HL-60 (cell line): ENCODE measurements around the gene MYOZ2.

Source experiments
- DNase-seq, 2 experiments: peaks; one replicate each; pipeline ENCODE4 v3.0.0-alpha.2; 2010 to 2020; ENCODE audit warnings: low read depth in 1 of 2, low spot score in 1 of 2
- H3K27ac ChIP-seq: fragments of 250-450 bp; sonication (Bioruptor Pico); replicated peaks from 2 replicates; pipeline ENCODE4 v1.5.1; 2020; ENCODE audit warnings: mild to moderate bottlenecking, moderate library complexity
- H3K27me3 ChIP-seq: fragments of 250-450 bp; sonication (Bioruptor Pico); 2 replicates; pipeline ENCODE4 v1.5.1; 2021; ENCODE audit warnings: mild to moderate bottlenecking, moderate library complexity; ENCODE audit not compliant: insufficient read depth, poor library complexity, severe bottlenecking
- H3K4me3 ChIP-seq: replicated peaks from 2 replicates; pipeline ENCODE4 v1.5.1; 2011; ENCODE audit warnings: mild to moderate bottlenecking, control low read depth, low read length; ENCODE audit not compliant: insufficient read depth
- GABPA ChIP-seq: IDR thresholded peaks from 2 replicates; pipeline ENCODE4 v1.6.1; 2012; ENCODE audit warnings: low read depth
- POLR2AphosphoS5 ChIP-seq: IDR thresholded peaks from 2 replicates; pipeline ENCODE4 v1.6.1; 2012; ENCODE audit warnings: low read depth
- SPI1 ChIP-seq: IDR thresholded peaks from 2 replicates; pipeline ENCODE4 v1.6.1; 2012; ENCODE audit warnings: low read depth, mild to moderate bottlenecking, borderline replicate concordance
- TF ChIP-seq, protein P1 (sequence below): IDR thresholded peaks from one replicate; pipeline ENCODE4 v1.5.1; 2011; ENCODE audit warnings: low read length, control low read depth, inconsistent platforms; ENCODE audit not compliant: insufficient read depth
- TF ChIP-seq, protein P2 (sequence below): IDR thresholded peaks from 2 replicates; pipeline ENCODE4 v1.6.1; 2012; ENCODE audit warnings: low read depth; ENCODE audit not compliant: insufficient replicate concordance

Gene MYOZ2

DNA sequence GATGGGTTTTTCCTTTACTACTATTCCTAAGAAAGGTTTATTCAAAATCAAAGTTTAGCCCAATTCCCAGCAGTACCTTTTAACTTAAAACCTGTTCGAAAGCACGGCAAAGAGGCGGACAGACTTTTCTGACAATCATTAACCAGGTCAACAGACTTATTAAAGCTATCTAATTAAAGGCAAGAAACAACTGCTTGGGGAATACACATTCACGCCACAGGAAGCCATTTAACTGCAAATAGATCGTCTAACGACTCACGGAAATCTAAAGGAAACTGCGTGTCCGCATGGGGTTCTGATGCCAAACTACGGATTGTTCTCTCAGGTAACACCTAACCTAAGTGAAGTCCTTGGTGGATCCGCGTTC lies 76.2 kb downstream of the MYOZ2 start:
- TF ChIP-seq GABPA (no peak), SPI1 (no peak), POLR2AphosphoS5 (no peak)
- TF ChIP-seq, protein P1, sequence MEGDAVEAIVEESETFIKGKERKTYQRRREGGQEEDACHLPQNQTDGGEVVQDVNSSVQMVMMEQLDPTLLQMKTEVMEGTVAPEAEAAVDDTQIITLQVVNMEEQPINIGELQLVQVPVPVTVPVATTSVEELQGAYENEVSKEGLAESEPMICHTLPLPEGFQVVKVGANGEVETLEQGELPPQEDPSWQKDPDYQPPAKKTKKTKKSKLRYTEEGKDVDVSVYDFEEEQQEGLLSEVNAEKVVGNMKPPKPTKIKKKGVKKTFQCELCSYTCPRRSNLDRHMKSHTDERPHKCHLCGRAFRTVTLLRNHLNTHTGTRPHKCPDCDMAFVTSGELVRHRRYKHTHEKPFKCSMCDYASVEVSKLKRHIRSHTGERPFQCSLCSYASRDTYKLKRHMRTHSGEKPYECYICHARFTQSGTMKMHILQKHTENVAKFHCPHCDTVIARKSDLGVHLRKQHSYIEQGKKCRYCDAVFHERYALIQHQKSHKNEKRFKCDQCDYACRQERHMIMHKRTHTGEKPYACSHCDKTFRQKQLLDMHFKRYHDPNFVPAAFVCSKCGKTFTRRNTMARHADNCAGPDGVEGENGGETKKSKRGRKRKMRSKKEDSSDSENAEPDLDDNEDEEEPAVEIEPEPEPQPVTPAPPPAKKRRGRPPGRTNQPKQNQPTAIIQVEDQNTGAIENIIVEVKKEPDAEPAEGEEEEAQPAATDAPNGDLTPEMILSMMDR = no peak
- TF ChIP-seq, protein P2, sequence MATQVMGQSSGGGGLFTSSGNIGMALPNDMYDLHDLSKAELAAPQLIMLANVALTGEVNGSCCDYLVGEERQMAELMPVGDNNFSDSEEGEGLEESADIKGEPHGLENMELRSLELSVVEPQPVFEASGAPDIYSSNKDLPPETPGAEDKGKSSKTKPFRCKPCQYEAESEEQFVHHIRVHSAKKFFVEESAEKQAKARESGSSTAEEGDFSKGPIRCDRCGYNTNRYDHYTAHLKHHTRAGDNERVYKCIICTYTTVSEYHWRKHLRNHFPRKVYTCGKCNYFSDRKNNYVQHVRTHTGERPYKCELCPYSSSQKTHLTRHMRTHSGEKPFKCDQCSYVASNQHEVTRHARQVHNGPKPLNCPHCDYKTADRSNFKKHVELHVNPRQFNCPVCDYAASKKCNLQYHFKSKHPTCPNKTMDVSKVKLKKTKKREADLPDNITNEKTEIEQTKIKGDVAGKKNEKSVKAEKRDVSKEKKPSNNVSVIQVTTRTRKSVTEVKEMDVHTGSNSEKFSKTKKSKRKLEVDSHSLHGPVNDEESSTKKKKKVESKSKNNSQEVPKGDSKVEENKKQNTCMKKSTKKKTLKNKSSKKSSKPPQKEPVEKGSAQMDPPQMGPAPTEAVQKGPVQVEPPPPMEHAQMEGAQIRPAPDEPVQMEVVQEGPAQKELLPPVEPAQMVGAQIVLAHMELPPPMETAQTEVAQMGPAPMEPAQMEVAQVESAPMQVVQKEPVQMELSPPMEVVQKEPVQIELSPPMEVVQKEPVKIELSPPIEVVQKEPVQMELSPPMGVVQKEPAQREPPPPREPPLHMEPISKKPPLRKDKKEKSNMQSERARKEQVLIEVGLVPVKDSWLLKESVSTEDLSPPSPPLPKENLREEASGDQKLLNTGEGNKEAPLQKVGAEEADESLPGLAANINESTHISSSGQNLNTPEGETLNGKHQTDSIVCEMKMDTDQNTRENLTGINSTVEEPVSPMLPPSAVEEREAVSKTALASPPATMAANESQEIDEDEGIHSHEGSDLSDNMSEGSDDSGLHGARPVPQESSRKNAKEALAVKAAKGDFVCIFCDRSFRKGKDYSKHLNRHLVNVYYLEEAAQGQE = no peak
- Histone ChIP-seq H3K4me3 (peak overlapping the region; percentile 88), H3K27me3 (no peaks in the 10 kb centered on the region), H3K27ac (peak overlapping the region; percentile 22)
- DNase-seq = no peak

DNA sequence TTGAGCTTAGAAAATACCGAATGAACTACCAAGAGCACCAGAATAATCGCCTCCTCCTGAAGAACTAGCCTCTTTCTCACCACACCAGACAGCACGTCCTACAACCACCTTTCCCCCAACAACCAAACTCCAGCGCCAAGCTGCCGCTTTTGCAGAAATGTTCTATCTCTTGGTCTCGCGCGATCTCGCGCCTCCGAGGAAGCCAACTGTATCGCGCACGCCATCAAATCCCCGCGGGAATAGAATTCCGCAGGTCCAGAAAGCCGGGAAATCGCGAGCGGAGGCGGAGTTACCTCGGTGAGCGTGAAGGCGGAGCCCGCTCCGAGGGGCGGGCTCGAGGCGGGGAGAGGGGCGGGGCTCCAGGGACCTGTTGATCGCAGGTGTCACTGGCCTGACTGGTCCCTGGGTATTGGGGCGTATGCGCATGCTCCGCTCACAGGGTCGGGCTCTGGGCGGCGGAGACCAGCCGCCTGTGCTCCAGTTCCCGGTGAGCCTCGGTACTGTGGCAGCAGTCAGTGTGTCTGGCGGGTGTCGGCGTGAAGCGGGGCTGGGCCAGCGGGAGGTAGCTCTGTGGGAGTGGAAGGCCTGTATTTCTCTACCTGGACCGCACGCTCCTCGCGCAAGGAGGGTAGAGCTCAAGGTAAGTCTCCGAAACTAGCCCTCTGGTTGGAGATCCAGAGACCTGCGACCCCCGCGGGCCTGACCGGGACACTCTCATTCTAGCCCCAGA lies 76.8 kb downstream of the MYOZ2 start, which contains the start of gene USP53:
TSS of gene USP53 (plus strand) at position 480 of the 730 bp plus-strand sequence. CDS start 27,047 bp downstream, outside the sequence.
- no peak for TF ChIP-seq SPI1
- peak; percentile 85 for TF ChIP-seq POLR2AphosphoS5
- peak; percentile 69 to 93 for DNase-seq
- H3K27me3 ChIP-seq = no peaks in the 10 kb centered on the region
- H3K27ac ChIP-seq = peak within 1 kb of the TSS; percentile 22
- peak within 1 kb of the TSS; percentile 88 for H3K4me3 ChIP-seq

DNA sequence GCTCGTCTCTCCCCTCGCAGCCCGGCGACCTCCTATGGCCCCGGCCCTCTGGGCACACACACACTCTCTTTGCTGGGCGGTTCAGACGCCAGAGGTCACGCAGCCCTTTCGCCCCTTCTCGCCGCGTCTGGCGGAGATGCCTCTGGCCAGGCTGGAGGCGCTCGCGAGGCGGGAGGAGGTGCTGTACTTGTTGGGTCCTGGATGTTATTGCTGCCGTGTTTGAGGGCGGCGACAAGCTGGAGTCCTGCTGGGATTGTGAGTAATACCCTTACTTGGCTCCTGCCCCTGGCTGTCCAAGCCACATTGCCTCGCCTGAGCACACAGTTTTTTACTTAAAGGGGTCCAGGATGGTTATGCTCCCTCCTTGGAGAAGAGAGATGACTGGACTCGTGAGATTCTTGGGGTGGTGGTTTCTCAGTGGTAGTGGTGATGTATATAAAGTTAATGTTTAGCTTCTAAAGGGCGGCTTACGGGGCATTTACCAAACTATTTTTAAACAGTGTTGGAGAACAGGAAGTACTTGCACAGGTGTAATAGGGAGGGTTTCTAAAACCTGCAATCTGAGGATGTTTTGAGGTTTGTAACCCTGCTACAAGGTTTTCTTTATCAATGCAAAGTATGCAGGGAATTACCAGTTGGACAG lies 77.5 kb downstream of the MYOZ2 start:
- DNase-seq = peak in 1 of 2 experiments; percentile 76
- H3K27me3 ChIP-seq = no peaks in the 10 kb centered on the region
- H3K4me3 ChIP-seq = peak overlapping the region; percentile 88
- TF ChIP-seq, protein P2 = no peak
- no peak for TF ChIP-seq SPI1
- TF ChIP-seq, protein P1 = peak; percentile 16
- TF ChIP-seq POLR2AphosphoS5 = no peak
- TF ChIP-seq GABPA = no peak
- H3K27ac ChIP-seq = peak overlapping the region; percentile 5

DNA sequence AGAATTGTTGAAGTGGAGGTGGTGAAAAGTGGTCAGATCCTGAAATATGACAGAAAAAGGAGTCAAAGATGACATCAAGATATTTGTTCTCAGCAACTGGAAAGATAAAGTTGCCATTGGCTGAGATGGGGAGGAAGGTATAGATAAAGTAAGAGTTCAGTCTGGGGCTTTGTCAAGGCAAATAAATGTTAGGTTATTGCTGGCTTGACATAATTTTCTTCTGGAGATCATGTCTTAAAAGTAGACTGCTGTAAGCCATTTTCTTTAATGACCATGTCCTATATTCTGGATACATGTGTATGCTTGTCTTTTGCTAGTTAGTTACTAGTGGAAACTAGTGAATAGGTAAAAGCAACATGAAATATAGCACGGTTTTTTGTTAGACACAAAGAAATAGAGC lies 82.5 kb downstream of the MYOZ2 start:
- TF ChIP-seq GABPA (no peak), POLR2AphosphoS5 (no peak)
- TF ChIP-seq, protein P1 = no peak
- Histone ChIP-seq H3K27ac (no peak overlapping the region), H3K4me3 (no peak overlapping the region), H3K27me3 (no peaks in the 10 kb centered on the region)
- DNase-seq = no peak
